ENCODE results near the gene GASK1A.
A peak's percentile ranks its signal among the peaks of the same experiment; 100 is the strongest.

DNA sequence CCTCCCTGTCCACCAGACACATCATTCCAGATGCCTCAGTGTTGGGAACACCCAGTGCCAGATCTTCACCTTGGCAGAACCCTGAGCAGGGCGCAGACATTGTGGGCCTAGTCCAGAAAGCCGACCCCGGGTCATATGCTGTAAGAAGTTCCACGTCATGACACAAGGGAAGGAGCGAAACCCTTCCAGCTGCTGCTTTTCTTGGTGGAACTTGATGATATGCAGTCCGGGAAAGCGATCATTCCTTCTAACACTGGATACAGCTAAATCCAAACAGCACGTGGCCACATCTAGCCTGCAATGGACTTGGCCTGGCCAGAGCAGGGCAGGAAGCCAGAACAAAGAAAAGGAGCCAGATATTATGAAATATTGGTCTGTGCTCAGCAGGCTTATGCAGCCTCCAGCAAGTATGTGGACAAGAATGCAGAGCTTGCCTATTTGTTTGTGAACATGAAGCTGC is 22.0 kb downstream of the GASK1A start:
- TF ChIP-seq, protein P1, sequence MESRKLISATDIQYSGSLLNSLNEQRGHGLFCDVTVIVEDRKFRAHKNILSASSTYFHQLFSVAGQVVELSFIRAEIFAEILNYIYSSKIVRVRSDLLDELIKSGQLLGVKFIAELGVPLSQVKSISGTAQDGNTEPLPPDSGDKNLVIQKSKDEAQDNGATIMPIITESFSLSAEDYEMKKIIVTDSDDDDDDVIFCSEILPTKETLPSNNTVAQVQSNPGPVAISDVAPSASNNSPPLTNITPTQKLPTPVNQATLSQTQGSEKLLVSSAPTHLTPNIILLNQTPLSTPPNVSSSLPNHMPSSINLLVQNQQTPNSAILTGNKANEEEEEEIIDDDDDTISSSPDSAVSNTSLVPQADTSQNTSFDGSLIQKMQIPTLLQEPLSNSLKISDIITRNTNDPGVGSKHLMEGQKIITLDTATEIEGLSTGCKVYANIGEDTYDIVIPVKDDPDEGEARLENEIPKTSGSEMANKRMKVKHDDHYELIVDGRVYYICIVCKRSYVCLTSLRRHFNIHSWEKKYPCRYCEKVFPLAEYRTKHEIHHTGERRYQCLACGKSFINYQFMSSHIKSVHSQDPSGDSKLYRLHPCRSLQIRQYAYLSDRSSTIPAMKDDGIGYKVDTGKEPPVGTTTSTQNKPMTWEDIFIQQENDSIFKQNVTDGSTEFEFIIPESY (IDR thresholded peaks at IDR 0.05): peak; percentile 84
- TF ChIP-seq JUND (IDR thresholded peaks at IDR 0.05) (peak; percentile 77 to 83), SP1 (IDR thresholded peaks at IDR 0.05) (peak; percentile 90), GABPA (IDR thresholded peaks at IDR 0.05 in 1 of 2, conservative IDR thresholded peaks at IDR 0.05 in 1 of 2) (peak in 1 of 2 donors; percentile 12), FOXA2 (IDR thresholded peaks at IDR 0.05) (peak; percentile 55)
- TF ChIP-seq, protein P2, sequence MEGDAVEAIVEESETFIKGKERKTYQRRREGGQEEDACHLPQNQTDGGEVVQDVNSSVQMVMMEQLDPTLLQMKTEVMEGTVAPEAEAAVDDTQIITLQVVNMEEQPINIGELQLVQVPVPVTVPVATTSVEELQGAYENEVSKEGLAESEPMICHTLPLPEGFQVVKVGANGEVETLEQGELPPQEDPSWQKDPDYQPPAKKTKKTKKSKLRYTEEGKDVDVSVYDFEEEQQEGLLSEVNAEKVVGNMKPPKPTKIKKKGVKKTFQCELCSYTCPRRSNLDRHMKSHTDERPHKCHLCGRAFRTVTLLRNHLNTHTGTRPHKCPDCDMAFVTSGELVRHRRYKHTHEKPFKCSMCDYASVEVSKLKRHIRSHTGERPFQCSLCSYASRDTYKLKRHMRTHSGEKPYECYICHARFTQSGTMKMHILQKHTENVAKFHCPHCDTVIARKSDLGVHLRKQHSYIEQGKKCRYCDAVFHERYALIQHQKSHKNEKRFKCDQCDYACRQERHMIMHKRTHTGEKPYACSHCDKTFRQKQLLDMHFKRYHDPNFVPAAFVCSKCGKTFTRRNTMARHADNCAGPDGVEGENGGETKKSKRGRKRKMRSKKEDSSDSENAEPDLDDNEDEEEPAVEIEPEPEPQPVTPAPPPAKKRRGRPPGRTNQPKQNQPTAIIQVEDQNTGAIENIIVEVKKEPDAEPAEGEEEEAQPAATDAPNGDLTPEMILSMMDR (IDR thresholded peaks at IDR 0.05; ENCODE audit: low read depth, low read length, missing input control): no peak
